Fibroblast of peridontal ligament (primary cell): ENCODE measurements around the gene PRRC1.

Experiments
- DNase-seq: peaks from one replicate; pipeline ENCODE4 v3.0.0-alpha.2; 2010; ENCODE audit errors: extremely low read depth

The PRRC1 gene

DNA sequence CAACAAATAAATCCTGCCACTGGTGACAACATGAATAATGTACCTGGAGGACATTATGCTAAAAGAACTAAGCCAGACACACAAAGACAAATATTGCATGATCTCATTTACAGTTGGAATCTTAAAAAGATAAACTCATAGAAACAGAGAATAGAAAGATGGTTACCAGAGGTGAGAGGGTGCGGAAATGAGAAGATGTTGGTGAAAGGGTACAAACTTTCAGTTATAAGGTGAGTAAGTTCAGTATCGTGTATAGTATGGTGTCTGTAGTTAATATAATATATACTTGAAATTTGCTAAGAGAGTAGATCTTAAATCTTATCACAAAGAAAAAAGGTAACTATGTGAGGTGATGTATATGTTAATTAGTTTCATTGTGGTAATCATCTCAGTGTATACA, 63.3 kb downstream of the PRRC1 start:
- no peak for DNase-seq

DNA sequence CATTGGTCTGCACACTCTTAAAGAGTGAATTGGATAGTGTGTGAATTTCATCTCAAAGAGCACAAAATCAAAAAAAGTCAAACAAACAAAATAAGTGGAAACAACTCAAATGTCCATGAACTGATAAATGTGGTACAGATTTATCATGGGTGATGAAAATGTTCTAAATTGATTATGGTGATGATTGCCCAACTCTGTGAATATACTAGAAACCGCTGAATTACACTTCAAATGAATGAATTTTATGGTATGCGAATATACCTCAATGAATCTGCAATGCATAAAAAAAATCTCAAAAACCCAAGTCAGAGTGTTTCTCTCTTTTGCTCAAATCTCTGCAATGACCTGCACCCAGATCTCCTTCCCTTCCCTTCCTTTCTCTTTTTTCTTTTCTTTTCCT, 64.0 kb downstream of the PRRC1 start:
- no peak for DNase-seq

DNA sequence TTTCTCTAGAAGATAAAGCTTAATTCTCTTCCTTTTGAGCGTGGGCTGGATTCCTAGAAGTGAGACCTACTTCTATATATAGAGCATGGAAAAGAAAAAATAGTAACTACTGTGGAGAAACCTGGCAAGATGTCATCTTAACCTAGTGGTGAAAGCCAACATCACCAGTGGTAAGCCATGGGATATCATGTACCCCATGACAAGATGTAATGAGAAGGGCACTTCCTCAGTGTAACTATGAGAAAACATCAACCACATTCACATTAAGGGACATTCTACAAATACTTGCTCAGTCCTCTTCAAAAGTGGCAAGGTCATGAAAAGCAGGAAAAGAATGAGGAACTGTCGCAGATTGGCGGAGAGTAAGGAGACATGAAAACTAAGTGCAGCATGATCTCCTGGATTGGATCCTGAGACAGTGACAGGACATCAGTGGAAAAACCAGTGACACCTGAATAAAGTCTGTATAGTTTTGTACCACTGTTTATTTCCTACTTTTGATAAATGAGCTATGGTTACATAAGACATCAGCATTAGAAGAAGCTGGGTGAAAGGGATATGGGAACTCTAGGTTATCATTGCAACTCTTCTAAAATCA, 65.4 kb downstream of the PRRC1 start:
- DNase-seq = no peak

DNA sequence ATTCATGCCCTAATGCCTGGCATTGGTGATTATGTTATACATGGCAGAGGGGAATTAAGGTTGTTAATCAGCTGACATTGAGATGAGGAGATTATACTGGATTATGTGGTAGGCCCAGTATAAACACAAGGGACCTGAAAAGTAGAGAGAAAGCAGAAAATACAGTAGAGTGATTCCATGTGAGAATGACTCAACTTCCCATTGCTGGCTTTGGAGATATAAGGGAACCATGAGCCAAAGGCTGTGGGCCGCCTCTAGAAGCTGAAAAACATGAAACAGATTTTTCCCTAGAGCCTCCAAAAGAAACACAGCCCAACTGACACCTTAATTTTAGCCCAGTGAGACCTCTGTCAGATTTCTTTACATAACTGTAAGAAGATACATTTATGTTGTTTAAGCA, 66.4 kb downstream of the PRRC1 start:
- no peak for DNase-seq

DNA sequence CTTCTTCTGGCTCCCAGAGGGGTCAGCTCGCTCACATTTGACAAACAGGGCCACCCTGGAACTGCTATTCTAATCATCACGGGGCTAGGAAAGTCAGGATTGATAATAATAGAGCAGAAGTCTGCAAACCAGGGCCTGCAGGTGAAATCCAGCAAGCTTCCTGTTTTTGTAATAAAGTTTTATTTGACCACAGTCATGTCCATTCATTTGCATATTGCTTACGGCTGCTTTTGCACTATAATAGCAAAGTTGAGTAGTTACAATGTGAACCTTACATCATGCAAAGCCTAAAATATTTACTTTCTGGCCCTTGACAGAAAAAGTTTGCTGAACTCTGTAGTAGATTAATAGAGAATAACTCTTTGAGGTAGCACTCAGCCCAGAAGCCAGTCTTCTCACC, 68.2 kb downstream of the PRRC1 start:
- no peak for DNase-seq

DNA sequence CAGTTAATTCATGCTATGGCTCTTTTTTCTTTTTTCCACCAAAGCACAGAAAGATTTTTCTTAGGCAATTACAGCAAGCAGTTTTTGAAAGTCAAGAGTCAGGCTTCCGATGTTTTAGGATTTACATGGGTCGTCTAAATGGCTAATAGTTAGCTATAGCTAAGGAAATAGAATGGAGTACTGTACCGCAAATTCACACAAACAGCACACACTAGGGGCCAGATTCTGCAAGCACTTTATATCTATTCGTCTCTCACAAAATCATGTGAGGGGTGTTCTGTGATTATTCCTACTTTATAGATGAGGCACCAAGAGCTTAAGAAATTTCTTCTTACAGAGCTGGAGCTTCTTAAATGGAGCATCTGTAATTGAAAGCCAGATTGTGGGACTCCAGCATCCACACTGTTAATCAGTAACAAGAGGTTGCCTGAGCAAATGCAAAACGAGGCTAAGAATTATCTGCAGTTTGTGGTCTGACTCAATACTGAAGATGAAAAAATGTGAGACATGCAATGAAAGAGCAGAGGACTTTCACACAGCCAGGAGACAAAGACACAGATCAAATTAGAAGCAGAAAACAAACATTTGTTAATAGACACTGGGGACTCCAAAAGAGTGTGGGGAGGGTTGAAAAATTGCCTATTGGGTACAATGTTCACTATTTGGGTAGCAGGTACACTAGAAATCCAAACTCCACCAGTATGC, 68.8 kb downstream of the PRRC1 start:
- no peak for DNase-seq

DNA sequence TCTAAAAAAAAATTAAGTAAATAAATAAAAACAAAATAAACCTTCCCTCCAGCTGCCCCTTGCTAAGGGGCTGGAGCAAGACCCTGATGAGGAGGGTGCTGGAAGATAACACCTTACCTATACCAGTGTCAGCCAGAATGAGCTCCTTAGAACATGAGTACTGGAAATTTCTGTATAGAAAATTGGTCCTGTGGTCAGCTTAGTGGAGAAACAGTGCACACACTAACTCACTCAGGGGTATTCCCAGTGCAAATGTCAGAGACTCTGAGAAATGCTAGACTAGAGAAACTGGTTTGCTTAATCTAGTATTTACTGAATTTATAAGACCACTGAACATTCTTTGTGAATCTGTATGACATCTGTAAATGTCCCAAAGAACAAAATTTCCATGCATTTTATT, 69.4 kb downstream of the PRRC1 start:
- DNase-seq = no peak

DNA sequence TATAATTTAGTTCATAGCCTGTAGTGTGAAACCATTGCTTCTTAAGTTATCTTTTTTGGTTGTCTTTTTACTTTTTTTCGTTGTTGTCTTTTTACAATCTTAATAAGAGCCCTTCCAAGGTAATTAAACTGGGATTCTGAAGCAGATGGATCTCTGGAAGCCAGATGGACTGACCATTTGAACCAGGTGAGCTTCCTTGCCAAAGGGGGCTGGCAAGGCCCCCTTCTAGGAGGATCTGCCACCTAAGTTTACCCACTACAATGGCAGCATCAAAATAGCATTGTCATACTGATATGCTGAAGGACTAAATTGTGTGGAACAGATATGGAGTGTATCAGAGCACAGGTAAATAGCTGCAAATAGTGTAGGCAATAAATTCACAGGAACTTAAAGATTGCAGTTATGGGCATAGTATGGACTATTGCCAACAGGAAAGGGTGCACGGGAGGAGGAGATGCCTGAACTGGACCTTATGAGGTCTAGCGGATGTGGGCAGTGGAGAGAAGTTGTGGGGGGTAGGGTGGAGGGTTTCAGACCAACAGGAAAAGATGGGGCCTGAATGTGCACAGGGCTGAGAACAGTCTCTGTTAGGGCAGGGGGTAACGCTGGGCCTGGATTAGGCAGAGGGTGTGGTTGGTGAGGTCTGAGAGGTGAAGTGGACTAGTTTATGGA, 69.9 kb downstream of the PRRC1 start:
- no peak for DNase-seq

DNA sequence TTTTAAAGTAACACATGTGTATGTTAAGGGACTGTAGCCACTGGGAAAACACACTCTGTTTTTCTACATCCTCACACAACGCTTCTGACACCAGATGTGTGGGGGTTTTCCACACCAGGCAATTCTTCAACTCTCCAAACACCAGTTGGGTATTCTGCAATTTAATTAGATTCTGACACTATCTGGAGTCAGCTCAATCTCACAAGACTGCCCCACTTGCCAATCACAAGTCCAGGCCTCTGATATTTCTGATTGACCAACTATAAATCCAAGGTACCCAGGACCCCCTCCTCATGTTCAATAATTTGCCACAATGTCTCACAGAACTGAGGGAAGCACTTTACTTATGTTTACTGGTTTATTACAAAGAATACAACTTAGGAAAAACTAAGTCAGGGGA, 70.9 kb downstream of the PRRC1 start:
- no peak for DNase-seq

DNA sequence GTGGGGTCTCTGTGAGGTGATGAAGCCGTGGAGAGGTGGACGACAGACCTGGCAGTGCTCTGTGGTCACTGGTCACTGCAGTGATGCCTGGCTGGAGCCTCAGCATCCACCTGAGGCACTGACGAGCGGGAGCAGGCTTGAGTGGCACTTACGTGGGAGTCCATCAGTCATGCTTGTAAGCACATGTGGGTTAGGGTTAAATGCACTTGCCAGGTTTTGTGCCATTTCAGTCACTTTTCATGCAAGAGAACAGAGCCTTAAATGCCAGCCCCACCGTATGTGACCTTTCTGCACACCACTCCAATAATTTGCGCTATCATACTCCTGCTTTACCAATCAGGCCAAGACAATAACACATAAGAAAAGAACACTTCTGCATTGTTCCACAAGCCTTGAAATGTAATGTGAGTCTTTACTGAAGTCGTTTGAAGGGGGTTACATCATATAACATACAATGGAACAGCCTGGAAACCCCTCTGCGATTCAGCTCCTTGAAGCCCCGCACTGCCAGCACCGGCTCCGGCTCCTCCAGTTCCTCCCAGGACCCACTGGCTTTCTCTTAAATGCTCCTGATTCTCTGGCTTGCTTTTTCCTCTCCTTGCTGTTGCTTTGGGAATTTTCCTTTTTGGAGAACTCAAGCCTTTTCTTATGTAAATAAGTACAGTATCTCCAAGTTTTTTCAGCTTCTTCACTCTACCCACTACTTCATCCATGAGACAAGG, 72.0 kb downstream of the PRRC1 start:
- DNase-seq = no peak

DNA sequence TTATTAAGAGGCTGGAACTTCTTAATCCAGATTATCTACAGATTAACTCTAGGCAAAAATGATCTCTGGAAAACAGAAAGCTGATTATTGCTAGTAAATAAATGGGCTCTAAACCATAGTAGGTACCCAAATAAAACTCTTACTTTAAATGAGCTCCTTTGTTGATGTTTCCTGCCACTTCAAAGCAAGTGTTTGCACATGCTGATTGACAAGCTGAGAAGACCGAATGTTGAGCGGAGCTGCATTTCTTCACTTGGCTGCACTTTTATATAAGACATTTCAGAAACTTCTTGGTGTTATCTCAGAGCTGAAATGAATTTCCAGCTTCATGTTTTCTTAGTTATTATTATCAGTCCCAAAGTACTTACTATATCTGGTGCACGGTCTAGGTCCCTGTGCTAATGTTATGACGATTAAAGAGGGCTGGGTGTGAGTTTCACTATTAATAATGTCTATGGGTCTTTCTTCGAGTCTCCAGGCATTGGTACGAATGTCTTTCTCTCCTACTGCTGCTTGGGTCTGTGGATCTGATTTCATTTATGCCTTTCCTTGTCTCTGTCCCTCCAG, 72.8 kb downstream of the PRRC1 start:
- no peak for DNase-seq

DNA sequence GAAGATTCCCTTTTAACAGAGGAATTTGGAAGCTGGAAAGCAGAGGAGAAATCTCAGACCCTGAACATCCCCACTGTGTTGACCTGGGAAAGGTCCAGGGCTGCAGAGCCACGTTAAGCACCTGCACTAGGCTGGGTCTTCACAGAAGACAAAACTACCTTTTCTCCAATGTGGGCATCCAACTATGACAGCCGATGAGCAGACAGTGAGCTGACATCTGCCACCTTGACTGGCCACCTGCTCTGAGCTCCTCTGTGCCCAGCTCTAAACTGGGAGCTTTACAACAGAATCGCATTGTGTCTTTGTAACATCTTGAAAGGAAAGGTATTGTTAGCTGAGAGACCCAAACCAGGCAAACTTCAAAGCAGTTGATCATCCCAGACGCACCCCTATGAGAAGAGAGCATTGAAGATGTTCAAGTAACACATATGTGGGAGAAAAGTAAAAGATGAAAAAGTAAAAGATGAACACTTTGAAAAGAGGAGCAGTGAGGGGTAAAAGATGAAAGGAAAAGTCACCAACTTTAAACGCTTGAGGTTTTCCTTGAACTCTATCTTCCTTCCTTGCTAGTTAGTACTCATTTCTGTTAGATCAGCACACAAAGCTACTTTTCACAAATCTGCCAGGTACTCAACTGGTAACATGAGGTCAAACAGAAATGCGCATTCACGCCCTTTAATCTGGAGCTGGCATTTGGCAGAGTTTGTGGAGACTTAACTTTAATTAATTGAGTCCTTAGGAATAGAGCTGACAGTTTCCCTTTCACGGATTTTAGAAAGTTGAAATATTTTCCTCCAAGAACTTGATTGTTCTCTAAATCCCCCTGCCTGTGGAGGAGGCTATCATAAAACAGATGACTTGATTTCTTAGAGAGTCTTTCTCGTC, 78.3 kb downstream of the PRRC1 start:
- no peak for DNase-seq

DNA sequence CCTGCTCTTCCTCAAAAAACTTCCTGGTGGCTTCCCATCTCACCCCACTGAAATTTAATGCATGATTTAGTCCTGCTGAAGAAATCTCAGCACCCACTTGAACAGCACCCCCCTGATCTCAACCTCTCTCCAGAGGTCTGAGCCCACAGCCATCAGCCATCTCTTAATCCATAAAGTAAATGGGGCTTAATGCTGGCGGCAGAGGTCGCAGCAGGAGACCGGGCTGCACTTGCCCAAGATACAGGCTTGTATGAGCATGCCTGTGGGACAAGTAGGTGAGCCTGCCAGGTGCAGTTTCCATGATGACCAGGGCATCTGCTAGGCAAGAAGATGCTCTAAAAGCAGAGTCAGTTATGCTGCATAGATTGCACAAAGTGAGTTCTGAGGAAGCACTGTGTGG, 79.1 kb downstream of the PRRC1 start:
- DNase-seq = no peak

DNA sequence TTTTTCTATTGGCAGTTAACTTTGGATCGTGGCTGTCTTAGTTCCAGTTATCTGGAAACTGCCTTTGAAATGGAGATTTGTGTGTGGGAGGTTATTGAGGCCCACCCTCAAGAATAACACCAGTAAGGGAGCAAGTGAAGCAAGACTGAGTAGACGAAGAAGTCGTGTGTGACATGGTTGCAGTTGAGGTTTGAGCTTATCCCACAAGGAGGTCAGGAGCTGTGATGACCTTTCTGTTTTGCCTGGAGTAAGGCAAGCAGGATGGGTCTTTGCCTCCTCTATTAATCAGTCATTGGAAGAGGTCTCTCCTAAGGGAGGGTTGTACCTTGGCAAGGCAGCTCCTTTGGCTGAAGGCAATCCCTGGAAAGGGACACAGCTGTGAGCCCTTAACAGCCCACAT, 81.9 kb downstream of the PRRC1 start:
- DNase-seq = no peak

DNA sequence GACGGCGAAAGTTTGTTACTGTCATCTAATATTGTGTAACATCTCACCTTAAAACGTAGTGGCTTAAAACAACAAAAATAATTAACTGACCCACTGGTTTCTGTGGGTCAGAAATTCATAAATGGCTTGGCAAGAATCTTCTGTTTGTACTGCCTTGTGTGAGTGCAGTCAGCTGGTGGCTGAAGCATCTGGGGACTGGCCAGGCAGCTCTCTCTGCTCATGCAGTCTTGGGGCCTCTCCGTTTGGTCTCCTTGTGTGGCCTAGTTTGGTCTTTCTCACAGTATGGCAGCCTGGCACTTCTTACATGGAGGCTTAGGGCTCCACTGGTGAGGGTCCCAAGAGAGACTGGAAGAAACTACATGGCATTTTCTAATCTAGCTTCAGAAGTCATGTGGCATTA, 82.4 kb downstream of the PRRC1 start:
- DNase-seq = no peak

DNA sequence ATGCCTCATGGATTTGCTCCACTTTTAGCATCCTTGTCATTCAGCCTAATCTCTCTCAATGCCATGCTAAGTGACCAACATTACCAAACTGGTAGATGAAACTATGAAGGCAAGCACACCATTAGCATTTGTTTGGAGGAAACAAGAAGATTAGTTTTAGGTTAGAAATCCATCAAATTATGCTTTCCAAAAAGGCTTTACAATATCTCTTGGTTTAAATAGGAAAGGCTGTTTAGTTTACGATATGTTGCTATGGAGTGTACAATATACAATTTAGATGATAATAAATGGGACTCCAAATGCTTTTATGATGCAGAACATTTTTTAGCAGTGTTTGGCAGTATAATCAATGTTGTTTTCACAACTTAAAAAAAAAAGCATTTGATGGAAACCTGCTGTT, 83.7 kb downstream of the PRRC1 start:
- DNase-seq = no peak

DNA sequence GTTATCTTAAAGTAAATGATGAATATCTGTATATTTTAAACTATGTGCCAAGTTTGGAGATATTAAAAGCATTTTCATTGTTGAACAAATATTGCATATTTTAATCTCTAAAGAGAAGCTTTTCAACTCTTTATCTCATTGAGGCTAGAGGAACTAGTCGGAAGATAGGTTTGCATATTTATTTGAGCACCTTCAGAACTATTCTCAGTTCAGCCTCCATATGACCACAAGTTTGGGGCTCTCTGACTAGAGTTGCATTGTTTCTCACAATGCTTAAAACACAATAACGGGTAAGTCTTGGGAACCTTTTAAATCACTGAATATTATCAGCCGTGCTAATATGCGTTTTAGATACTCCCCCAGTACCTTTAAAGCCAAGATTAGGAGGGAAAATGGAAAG, 84.2 kb downstream of the PRRC1 start:
- DNase-seq = no peak

DNA sequence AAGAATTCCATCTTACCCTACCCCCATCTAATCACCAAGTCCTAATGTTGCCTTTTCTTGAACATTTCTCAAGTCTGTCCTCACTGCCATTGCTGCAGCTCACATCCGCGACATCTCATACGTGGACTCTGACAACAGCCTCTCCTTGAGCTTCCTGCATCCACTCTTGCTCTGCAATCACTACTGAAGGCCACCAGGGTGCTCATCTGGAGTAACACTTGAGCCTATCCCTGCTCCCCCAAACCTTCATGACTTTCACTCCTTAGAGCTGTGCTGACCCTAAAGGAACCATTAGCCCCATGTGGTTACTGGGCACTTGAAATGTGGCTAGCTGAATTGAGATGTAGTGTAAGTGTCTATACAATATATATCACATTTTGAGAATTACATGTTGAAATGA, 85.0 kb downstream of the PRRC1 start:
- no peak for DNase-seq

DNA sequence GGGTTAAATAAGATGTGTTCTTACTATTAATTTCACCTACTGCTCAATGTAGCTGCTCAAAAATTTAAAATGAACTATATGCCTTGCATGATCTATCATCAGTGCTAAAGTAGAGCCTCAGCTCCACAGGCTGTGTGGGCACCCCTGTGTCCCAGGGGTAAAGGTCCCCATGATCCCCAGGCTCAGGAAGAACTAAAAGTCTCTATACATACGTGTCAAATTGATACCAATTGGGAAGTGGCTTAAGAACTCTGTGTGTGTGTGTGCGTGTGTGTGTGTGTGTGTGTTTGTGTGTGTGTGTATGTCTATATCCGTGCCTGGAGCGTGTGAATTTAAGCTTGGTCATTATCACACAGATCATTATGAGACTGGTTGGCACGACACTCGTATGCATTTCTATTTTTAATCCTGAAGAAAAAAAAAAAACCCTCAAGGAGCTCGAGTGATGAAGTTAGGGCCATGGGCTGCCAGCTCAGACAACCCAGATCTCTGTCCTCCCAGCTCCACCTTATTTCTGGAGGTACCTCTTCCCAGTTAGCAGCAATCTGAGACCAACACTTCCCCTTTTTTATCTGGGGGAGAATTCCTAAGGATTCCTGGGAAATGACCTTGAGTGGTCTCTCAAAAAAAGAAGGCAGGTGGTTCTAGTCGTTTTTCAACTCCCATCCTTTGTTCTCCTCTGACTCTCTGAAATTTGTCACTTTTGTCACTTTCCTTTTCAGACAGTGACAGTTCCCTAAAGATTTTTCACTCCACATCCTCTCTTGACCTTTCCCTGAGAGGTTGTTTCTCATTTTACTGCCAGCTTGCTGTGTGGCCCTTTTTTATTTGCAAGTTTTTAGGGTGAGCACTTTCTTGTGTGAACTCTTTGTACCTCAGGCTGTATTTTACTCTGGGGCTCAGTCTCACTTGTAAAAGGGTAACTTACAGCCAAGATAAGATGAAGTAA, 85.7 kb downstream of the PRRC1 start:
- DNase-seq = no peak
